GM23338 (cell line): ENCODE data around the gene CAD. TPM values are rescaled to one million over a fixed set of nuclear protein-coding genes. Genes with fewer than 3 reads are reported as not detected.

ENCODE experiments used
- ATAC-seq: fragments of 200-7000 bp; cut with Tn5 transposase; 3 replicates; pipeline ENCODE4 v1.9.1; 2020
- DNase-seq: peaks from one replicate; pipeline ENCODE4 v3.0.0-alpha.2; 2015; ENCODE audit warnings: low spot score
- H2AFZ ChIP-seq: fragments of 200-600 bp; sonication (generic); 2 replicates; pipeline ENCODE4 v1.8.0; 2016; ENCODE audit warnings: antibody characterized with exemption, mild to moderate bottlenecking, moderate library complexity
- H3F3A ChIP-seq: fragments of 200-600 bp; sonication (generic); replicated peaks from 2 replicates; pipeline ENCODE4 v1.8.0; 2017; ENCODE audit warnings: antibody characterized with exemption, mixed run types, low read depth
- H3K27ac ChIP-seq: fragments of 200-600 bp; sonication (generic); 2 replicates; pipeline ENCODE4 v1.6.1; 2016; ENCODE audit warnings: low read depth
- H3K27me3 ChIP-seq: fragments of 200-600 bp; sonication (generic); 2 replicates; pipeline ENCODE4 v1.8.0; 2016; ENCODE audit warnings: mild to moderate bottlenecking, mixed run types, moderate library complexity; ENCODE audit not compliant: insufficient read depth
- H3K36me3 ChIP-seq: fragments of 200-600 bp; sonication (generic); 2 replicates; pipeline ENCODE4 v1.8.0; 2016; ENCODE audit warnings: mild to moderate bottlenecking; ENCODE audit not compliant: insufficient read depth
- H3K4me1 ChIP-seq: fragments of 200-600 bp; sonication (generic); 2 replicates; pipeline ENCODE4 v1.8.0; 2016; ENCODE audit warnings: mild to moderate bottlenecking, moderate library complexity; ENCODE audit not compliant: insufficient read depth
- H3K4me2 ChIP-seq: fragments of 200-600 bp; sonication (generic); 2 replicates; pipeline ENCODE4 v1.7.1; 2017; ENCODE audit warnings: mixed run types
- H3K4me3 ChIP-seq: fragments of 200-600 bp; sonication (generic); 2 replicates; pipeline ENCODE4 v1.6.1; 2016; ENCODE audit warnings: mixed run types
- H3K79me2 ChIP-seq: fragments of 200-600 bp; sonication (generic); replicated peaks from 2 replicates; pipeline ENCODE4 v1.8.0; 2017; ENCODE audit warnings: mild to moderate bottlenecking; ENCODE audit not compliant: insufficient read depth
- H3K9me2 ChIP-seq: fragments of 200-600 bp; sonication (generic); 2 replicates; pipeline ENCODE4 v1.8.0; 2017; ENCODE audit not compliant: insufficient read depth
- H4K20me1 ChIP-seq: fragments of 200-600 bp; sonication (generic); replicated peaks from 2 replicates; pipeline ENCODE4 v1.8.0; 2017; ENCODE audit warnings: mild to moderate bottlenecking; ENCODE audit not compliant: insufficient read depth
- H3K27ac Mint-ChIP-seq: 2 replicates; pipeline ENCODE4 v1.8.0; 2020; ENCODE audit warnings: inconsistent platforms, mild to moderate bottlenecking, moderate library complexity, mixed read lengths
- H3K27me3 Mint-ChIP-seq: 3 replicates; pipeline ENCODE4 v1.8.0; 2022; ENCODE audit warnings: low read depth, mild to moderate bottlenecking, moderate library complexity, mixed read lengths, inconsistent platforms; ENCODE audit not compliant: insufficient read depth, poor library complexity
- H3K36me3 Mint-ChIP-seq: 3 replicates; pipeline ENCODE4 v1.8.0; 2021; ENCODE audit warnings: low read depth, mild to moderate bottlenecking, inconsistent platforms, moderate library complexity, mixed read lengths
- H3K4me1 Mint-ChIP-seq: 3 replicates; pipeline ENCODE4 v1.8.0; 2020; ENCODE audit warnings: mild to moderate bottlenecking, inconsistent platforms, mixed read lengths
- H3K4me3 Mint-ChIP-seq: 3 replicates; pipeline ENCODE4 v1.8.0; 2021; ENCODE audit warnings: moderate library complexity, mild to moderate bottlenecking, inconsistent platforms, mixed read lengths
- H3K9me3 Mint-ChIP-seq: 3 replicates; pipeline ENCODE4 v1.8.0; 2020; ENCODE audit warnings: moderate library complexity, mild to moderate bottlenecking, inconsistent platforms, mixed read lengths
- CREB1 ChIP-seq: fragments of 250-450 bp; sonication (Bioruptor Pico); IDR thresholded peaks from 2 replicates; pipeline ENCODE4 v1.5.0; 2020; ENCODE audit warnings: low read depth, mild to moderate bottlenecking, moderate library complexity
- CTCF ChIP-seq, 2 experiments: fragments of 200-600 bp in 1 of 2; sonication (generic) in 1 of 2; conservative IDR thresholded peaks; 2 replicates each; pipeline versions ENCODE4 v1.5.1 to v1.6.1; 2016 to 2017; ENCODE audit warnings: antibody characterized with exemption in 2 of 2, low read depth in 2 of 2, mild to moderate bottlenecking in 2 of 2, moderate library complexity in 1 of 2
- ETS1 ChIP-seq: IDR thresholded peaks from 2 replicates; pipeline ENCODE4 v1.6.1; 2016; ENCODE audit warnings: antibody characterized with exemption
- EZH2 ChIP-seq: fragments of 200-600 bp; sonication (generic); IDR thresholded peaks from one replicate; pipeline ENCODE4 v1.8.0; 2017; ENCODE audit warnings: antibody characterized with exemption, mild to moderate bottlenecking, low read depth; ENCODE audit not compliant: unreplicated experiment
- JUNB ChIP-seq: IDR thresholded peaks from one replicate; pipeline ENCODE4 v1.6.1; 2016; ENCODE audit warnings: antibody characterized with exemption; ENCODE audit not compliant: unreplicated experiment
- NANOG ChIP-seq: IDR thresholded peaks from 2 replicates; pipeline ENCODE4 v1.6.1; 2016; ENCODE audit warnings: antibody characterized with exemption, borderline replicate concordance
- POLR2AphosphoS5 ChIP-seq: IDR thresholded peaks from 2 replicates; pipeline ENCODE4 v1.6.1; 2016; ENCODE audit warnings: antibody characterized with exemption, low read depth
- REST ChIP-seq: IDR thresholded peaks from one replicate; pipeline ENCODE4 v1.6.1; 2018; ENCODE audit warnings: antibody characterized with exemption; ENCODE audit not compliant: unreplicated experiment
- STAT1 ChIP-seq: IDR thresholded peaks from one replicate; pipeline ENCODE4 v1.6.1; 2016; ENCODE audit warnings: antibody characterized with exemption; ENCODE audit not compliant: unreplicated experiment
- ZNF114 ChIP-seq: fragments of 250-450 bp; sonication (Bioruptor Pico); IDR thresholded peaks from 2 replicates; pipeline ENCODE4 v1.5.0; 2020; ENCODE audit warnings: mild to moderate bottlenecking, moderate library complexity
- ZNF331 ChIP-seq: fragments of 250-450 bp; sonication (Bioruptor Pico); IDR thresholded peaks from 2 replicates; pipeline ENCODE4 v1.5.0; 2020; ENCODE audit warnings: low read depth, mild to moderate bottlenecking, moderate library complexity
- polyA plus RNA-seq: library from polyadenylated mRNA; unstranded; fragments of >200 nt; fragmentation: Nextera tagmentation; extraction: Ambion mirVana; gene quantifications from 2 replicates; pipeline ENCODE4 v1.2.1, GENCODE V29; 2016
- total RNA-seq: library from RNA; depleted of rRNA; stranded (reverse); fragments of >200 nt; shearing (Covaris generic); gene quantifications from 2 replicates; pipeline ENCODE4 v1.2.3, GENCODE V29; 2014

CAD gene
- total and polyA plus RNA-seq, 2 experiments from 2014 or later: 38.1 to 147 TPM

- Histone ChIP-seq H3K27ac (no peak overlapping the region), H3K27me3 (no peaks in the 10 kb centered on the region), H3K4me2 (no peak overlapping the region), H3K4me3 (no peak overlapping the region), H3K36me3 (peaks cover 73% of the 10 kb centered on the region), H4K20me1 (peaks cover 10% of the 10 kb centered on the region), H3K4me1 (0 out of 2 replicates have a peak, but pooled peaks cover under 1% of the 10 kb centered on the region), H3K79me2 (peaks cover 13% of the 10 kb centered on the region), H3K9me2 (no peaks in the 10 kb centered on the region), H2AFZ (no peak overlapping the region), H3F3A (peaks cover 12% of the 10 kb centered on the region; the same call in 1 of the 2 replicates)
- H3K27me3 Mint-ChIP-seq: peaks cover 12% of the 10 kb centered on the region
- H3K36me3 Mint-ChIP-seq: peaks cover 97% of the 10 kb centered on the region
- ATAC-seq (no peak), DNase-seq (no peak)
- H3K4me3 Mint-ChIP-seq: no peak overlapping the region
- TF ChIP-seq NANOG: no peak
- TF ChIP-seq REST: no peak
- no peak for TF ChIP-seq POLR2AphosphoS5
- no peak for TF ChIP-seq CTCF (conservative IDR thresholded peaks at IDR 0.05; ENCODE audit: low read depth in 2 of 2)
- TF ChIP-seq ZNF331: no peak
- TF ChIP-seq JUNB: no peak
- no peak overlapping the region; the same call in 1 of the 2 replicates for H3K27ac Mint-ChIP-seq
- H3K4me1 Mint-ChIP-seq: peaks cover 7% of the 10 kb centered on the region; the same call in 2 of the 3 replicates
- H3K9me3 Mint-ChIP-seq: no peaks in the 10 kb centered on the region
Observed at GRCh38 chr2:27223416-27223815, 6.2 kb downstream of the CAD start.

- ATAC-seq (no peak), DNase-seq (no peak)
- peaks cover 2% of the 10 kb centered on the region; the same call in 1 of the 2 replicates for H3K79me2 ChIP-seq
- Mint-ChIP-seq H3K4me1 (no peaks in the 10 kb centered on the region), H3K4me3 (no peak overlapping the region), H3K36me3 (peaks cover 96% of the 10 kb centered on the region), H3K27ac (no peak overlapping the region), H3K27me3 (peaks cover 10% of the 10 kb centered on the region), H3K9me3 (no peaks in the 10 kb centered on the region)
- H3K9me2 ChIP-seq: no peaks in the 10 kb centered on the region
- no peaks in the 10 kb centered on the region for H3F3A ChIP-seq
- no peaks in the 10 kb centered on the region for H3K4me1 ChIP-seq
- H2AFZ ChIP-seq: no peak overlapping the region
- no peak overlapping the region for H3K27ac ChIP-seq
- H3K27me3 ChIP-seq: no peaks in the 10 kb centered on the region
- H4K20me1 ChIP-seq: peaks cover 9% of the 10 kb centered on the region
- H3K4me2 ChIP-seq: no peak overlapping the region
- H3K36me3 ChIP-seq: peaks cover 69% of the 10 kb centered on the region
- no peak overlapping the region for H3K4me3 ChIP-seq
- TF ChIP-seq CTCF (conservative IDR thresholded peaks at IDR 0.05; ENCODE audit: low read depth in 2 of 2): no peak
- no peak for TF ChIP-seq ETS1
- TF ChIP-seq EZH2: no peak
- TF ChIP-seq JUNB: no peak
- no peak for TF ChIP-seq CREB1
- TF ChIP-seq REST: no peak
- TF ChIP-seq NANOG: no peak
- TF ChIP-seq ZNF114 (CRISPR knock-in tag): no peak
- no peak for TF ChIP-seq STAT1
Observed at GRCh38 chr2:27225526-27225925, 8.4 kb downstream of the CAD start.
